K562 (cell line): ENCODE results near the gene BBOX1.

Experiments
- ATF7 ChIP-seq: fragments of 450-650 bp; IDR thresholded peaks from 2 replicates; pipeline ENCODE4 v1.7.1; 2014; ENCODE audit warnings: mild to moderate bottlenecking, moderate library complexity
- BHLHE40 ChIP-seq: IDR thresholded peaks from 2 replicates; pipeline ENCODE4 v1.6.1; 2011; ENCODE audit warnings: low read length, improper control_type of control experiment
- KAT7 ChIP-seq: sonication (generic); formaldehyde crosslinking; IDR thresholded peaks from 2 replicates; pipeline ENCODE4 v1.8.0; 2022; ENCODE audit warnings: missing genetic modification reagents, mild to moderate bottlenecking, borderline replicate concordance
- MEIS2 ChIP-seq: fragments of 450-650 bp; IDR thresholded peaks from 2 replicates; pipeline ENCODE4 v1.6.1; 2014; ENCODE audit warnings: mild to moderate bottlenecking; ENCODE audit not compliant: partially characterized antibody
- NBN ChIP-seq: fragments of 450-650 bp; IDR thresholded peaks from 2 replicates; pipeline ENCODE4 v1.6.1; 2016; ENCODE audit warnings: low read depth, mild to moderate bottlenecking
- POLR2A ChIP-seq: fragments of 450-650 bp; conservative IDR thresholded peaks from 2 replicates; pipeline ENCODE4 v1.6.1; 2016
- RREB1 ChIP-seq: fragments of 250-450 bp; sonication (Bioruptor Pico); IDR thresholded peaks from 2 replicates; pipeline ENCODE4 v1.4.0; 2020
- SREBF2 ChIP-seq: sonication (generic); formaldehyde crosslinking; IDR thresholded peaks from 2 replicates; pipeline ENCODE4 v1.4.0; 2020; ENCODE audit warnings: mild to moderate bottlenecking, missing genetic modification reagents
- TCF7L2 ChIP-seq: fragments of 150-350 bp; IDR thresholded peaks from 2 replicates; pipeline ENCODE4 v1.6.1; 2016; ENCODE audit warnings: low read depth, mild to moderate bottlenecking, low read length, moderate library complexity
- TEAD1 ChIP-seq, 2 experiments: fragments of 450-650 bp in 1 of 2; sonication (generic) in 1 of 2; formaldehyde crosslinking; IDR thresholded peaks; 2 replicates each; pipeline versions ENCODE4 v1.4.0 to v1.8.0; 2020 to 2022; ENCODE audit warnings: mild to moderate bottlenecking in 2 of 2, missing genetic modification reagents in 1 of 2
- ZNF696 ChIP-seq: fragments of 250-450 bp; sonication (Bioruptor Pico); conservative IDR thresholded peaks from 2 replicates; pipeline ENCODE4 v1.4.0; 2020; ENCODE audit warnings: mild to moderate bottlenecking, moderate library complexity
- TF ChIP-seq, protein P1 (sequence below), 3 experiments: IDR thresholded peaks in 2 of 3; conservative IDR thresholded peaks in 1 of 3; 2 replicates each; pipeline ENCODE4 v1.5.1; 2011 to 2012; ENCODE audit warnings: low read length in 3 of 3, mild to moderate bottlenecking in 3 of 3, control low read depth in 2 of 3, improper control_type of control experiment in 1 of 3, inconsistent platforms in 1 of 3, low read depth in 1 of 3, mixed read lengths in 1 of 3, moderate library complexity in 1 of 3; ENCODE audit not compliant: insufficient read depth in 2 of 3
- TF ChIP-seq, protein P2 (sequence below): fragments of 150-350 bp; IDR thresholded peaks from 2 replicates; pipeline ENCODE4 v1.6.1; 2014; ENCODE audit warnings: low read depth, mild to moderate bottlenecking, low read length, borderline replicate concordance

- TF ChIP-seq ZNF696 = no peak
- no peak for TF ChIP-seq SREBF2 (CRISPR knock-in tag)
- TF ChIP-seq NBN = no peak
- TF ChIP-seq BHLHE40 = no peak
- TF ChIP-seq MEIS2 = no peak
- TF ChIP-seq, protein P1, sequence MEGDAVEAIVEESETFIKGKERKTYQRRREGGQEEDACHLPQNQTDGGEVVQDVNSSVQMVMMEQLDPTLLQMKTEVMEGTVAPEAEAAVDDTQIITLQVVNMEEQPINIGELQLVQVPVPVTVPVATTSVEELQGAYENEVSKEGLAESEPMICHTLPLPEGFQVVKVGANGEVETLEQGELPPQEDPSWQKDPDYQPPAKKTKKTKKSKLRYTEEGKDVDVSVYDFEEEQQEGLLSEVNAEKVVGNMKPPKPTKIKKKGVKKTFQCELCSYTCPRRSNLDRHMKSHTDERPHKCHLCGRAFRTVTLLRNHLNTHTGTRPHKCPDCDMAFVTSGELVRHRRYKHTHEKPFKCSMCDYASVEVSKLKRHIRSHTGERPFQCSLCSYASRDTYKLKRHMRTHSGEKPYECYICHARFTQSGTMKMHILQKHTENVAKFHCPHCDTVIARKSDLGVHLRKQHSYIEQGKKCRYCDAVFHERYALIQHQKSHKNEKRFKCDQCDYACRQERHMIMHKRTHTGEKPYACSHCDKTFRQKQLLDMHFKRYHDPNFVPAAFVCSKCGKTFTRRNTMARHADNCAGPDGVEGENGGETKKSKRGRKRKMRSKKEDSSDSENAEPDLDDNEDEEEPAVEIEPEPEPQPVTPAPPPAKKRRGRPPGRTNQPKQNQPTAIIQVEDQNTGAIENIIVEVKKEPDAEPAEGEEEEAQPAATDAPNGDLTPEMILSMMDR (IDR thresholded peaks at IDR 0.05 in 2 of 3, conservative IDR thresholded peaks at IDR 0.05 in 1 of 3; ENCODE audit: insufficient read depth in 2 of 3, low read depth in 1 of 3, low read length in 3 of 3) = no peak
- TF ChIP-seq POLR2A = no peak
- TF ChIP-seq RREB1 = no peak
- no peak for TF ChIP-seq TEAD1 (CRISPR knock-in tag; IDR thresholded peaks at IDR 0.05)
- TF ChIP-seq, protein P2, sequence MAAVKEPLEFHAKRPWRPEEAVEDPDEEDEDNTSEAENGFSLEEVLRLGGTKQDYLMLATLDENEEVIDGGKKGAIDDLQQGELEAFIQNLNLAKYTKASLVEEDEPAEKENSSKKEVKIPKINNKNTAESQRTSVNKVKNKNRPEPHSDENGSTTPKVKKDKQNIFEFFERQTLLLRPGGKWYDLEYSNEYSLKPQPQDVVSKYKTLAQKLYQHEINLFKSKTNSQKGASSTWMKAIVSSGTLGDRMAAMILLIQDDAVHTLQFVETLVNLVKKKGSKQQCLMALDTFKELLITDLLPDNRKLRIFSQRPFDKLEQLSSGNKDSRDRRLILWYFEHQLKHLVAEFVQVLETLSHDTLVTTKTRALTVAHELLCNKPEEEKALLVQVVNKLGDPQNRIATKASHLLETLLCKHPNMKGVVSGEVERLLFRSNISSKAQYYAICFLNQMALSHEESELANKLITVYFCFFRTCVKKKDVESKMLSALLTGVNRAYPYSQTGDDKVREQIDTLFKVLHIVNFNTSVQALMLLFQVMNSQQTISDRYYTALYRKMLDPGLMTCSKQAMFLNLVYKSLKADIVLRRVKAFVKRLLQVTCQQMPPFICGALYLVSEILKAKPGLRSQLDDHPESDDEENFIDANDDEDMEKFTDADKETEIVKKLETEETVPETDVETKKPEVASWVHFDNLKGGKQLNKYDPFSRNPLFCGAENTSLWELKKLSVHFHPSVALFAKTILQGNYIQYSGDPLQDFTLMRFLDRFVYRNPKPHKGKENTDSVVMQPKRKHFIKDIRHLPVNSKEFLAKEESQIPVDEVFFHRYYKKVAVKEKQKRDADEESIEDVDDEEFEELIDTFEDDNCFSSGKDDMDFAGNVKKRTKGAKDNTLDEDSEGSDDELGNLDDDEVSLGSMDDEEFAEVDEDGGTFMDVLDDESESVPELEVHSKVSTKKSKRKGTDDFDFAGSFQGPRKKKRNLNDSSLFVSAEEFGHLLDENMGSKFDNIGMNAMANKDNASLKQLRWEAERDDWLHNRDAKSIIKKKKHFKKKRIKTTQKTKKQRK = no peak
- no peak for TF ChIP-seq ATF7
- no peak for TF ChIP-seq TCF7L2
- no peak for TF ChIP-seq KAT7 (CRISPR knock-in tag)
Observed at GRCh38 chr11:27085605-27086004, 45.0 kb downstream of the BBOX1 start.
